Amniotic stem cell (primary cell): Measurements from ENCODE around the gene B3GLCT.

Experiments
- DNase-seq: peaks from one replicate; lab custom pipeline; 2025; lab: John Stamatoyannopoulos, UW

Gene B3GLCT

GRCh38 chr13:31351376-31351775 is 151.6 kb downstream of the B3GLCT start:
- DNase-seq, result no peak

- DNase-seq, result no peak
Measured at GRCh38 chr13:31352467-31352866, 152.7 kb downstream of the B3GLCT start.

- no peak for DNase-seq
Measured at GRCh38 chr13:31355001-31355400, 155.2 kb downstream of the B3GLCT start.

- DNase-seq, result no peak
Measured at GRCh38 chr13:31356991-31357390, 157.2 kb downstream of the B3GLCT start.

- no peak for DNase-seq
Measured at GRCh38 chr13:31357581-31357980, 157.8 kb downstream of the B3GLCT start.

- DNase-seq, result no peak
Measured at GRCh38 chr13:31361673-31362072, 161.9 kb downstream of the B3GLCT start.

GRCh38 chr13:31365630-31366029 is 165.9 kb downstream of the B3GLCT start:
- no peak for DNase-seq

- no peak for DNase-seq
Measured at GRCh38 chr13:31367410-31367809, 167.6 kb downstream of the B3GLCT start.

GRCh38 chr13:31369213-31369612 is 169.4 kb downstream of the B3GLCT start:
- DNase-seq, result no peak

- no peak for DNase-seq
Measured at GRCh38 chr13:31372454-31372853, 172.7 kb downstream of the B3GLCT start.

GRCh38 chr13:31374682-31375081 is 174.9 kb downstream of the B3GLCT start:
- DNase-seq, result no peak

GRCh38 chr13:31377946-31378345 is 178.2 kb downstream of the B3GLCT start:
- no peak for DNase-seq

GRCh38 chr13:31380715-31381114 is 180.9 kb downstream of the B3GLCT start:
- no peak for DNase-seq
